ENCODE data around the gene FNBP1L. TPM values are rescaled to one million over a fixed set of nuclear protein-coding genes. Genes with fewer than 3 reads are reported as not detected.

FNBP1L gene
- polyA plus RNA-seq, 1 experiment = 5.5 TPM

DNA sequence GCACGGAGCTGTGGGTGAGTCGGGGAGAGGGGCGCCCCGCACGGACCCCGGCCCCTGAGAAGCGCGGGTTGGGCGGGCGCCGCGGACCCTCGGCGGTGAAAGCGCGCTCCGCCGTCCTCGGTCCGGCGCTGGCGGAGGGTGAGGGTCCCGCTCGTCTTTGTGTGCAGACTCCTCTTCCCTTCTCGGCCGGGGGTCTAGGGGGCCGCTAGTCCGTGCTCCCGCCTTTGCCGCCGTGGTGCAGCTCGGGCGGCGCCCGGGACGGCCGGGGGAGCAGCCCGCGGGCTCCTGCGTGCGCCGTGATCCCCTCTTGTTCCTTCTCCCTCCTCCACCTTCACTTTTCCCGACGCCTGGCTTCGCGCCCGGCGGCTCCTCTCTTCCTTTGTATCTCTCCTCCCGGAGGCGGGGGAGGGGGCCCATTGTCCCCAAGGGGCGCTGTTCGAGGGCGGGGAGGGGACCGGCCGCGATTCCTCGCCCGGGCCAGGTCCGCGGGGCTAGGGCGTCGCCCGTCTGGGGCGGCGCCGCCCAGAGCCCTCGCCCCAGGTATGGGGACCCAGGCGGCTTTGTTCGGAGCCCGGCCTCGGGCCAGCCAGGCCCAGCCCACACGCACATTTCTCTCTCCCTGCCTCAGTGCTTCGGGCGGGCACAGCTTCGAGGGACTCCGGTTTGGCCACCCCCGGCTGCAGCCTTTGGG lies 519 bp downstream of the FNBP1L start:
- H3K36me3 ChIP-seq (ENCODE audit: control insufficient read depth, insufficient read depth, low read length) = no peaks in the 10 kb centered on the region
- no peaks in the 10 kb centered on the region for H3K27me3 ChIP-seq (ENCODE audit: control insufficient read depth, insufficient read depth, low read length)
- CTCF ChIA-PET = interaction anchor here (1.1 to 3.3 kb wide), 4 partner anchors 230 to 400 kb away, joined by 3 to 12 read pairs (median 4); no protein-coding TSS in a partner anchor
- DNase-seq (ENCODE audit: low read depth) = no peak
- TF ChIP-seq, protein P1, sequence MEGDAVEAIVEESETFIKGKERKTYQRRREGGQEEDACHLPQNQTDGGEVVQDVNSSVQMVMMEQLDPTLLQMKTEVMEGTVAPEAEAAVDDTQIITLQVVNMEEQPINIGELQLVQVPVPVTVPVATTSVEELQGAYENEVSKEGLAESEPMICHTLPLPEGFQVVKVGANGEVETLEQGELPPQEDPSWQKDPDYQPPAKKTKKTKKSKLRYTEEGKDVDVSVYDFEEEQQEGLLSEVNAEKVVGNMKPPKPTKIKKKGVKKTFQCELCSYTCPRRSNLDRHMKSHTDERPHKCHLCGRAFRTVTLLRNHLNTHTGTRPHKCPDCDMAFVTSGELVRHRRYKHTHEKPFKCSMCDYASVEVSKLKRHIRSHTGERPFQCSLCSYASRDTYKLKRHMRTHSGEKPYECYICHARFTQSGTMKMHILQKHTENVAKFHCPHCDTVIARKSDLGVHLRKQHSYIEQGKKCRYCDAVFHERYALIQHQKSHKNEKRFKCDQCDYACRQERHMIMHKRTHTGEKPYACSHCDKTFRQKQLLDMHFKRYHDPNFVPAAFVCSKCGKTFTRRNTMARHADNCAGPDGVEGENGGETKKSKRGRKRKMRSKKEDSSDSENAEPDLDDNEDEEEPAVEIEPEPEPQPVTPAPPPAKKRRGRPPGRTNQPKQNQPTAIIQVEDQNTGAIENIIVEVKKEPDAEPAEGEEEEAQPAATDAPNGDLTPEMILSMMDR (IDR thresholded peaks at IDR 0.05; ENCODE audit: insufficient read depth, low read depth, low read length) = no peak
- peak overlapping the region; percentile 62 for H3K4me3 ChIP-seq (ENCODE audit: low read depth, low read length)
- POLR2A ChIA-PET = no interaction called here

DNA sequence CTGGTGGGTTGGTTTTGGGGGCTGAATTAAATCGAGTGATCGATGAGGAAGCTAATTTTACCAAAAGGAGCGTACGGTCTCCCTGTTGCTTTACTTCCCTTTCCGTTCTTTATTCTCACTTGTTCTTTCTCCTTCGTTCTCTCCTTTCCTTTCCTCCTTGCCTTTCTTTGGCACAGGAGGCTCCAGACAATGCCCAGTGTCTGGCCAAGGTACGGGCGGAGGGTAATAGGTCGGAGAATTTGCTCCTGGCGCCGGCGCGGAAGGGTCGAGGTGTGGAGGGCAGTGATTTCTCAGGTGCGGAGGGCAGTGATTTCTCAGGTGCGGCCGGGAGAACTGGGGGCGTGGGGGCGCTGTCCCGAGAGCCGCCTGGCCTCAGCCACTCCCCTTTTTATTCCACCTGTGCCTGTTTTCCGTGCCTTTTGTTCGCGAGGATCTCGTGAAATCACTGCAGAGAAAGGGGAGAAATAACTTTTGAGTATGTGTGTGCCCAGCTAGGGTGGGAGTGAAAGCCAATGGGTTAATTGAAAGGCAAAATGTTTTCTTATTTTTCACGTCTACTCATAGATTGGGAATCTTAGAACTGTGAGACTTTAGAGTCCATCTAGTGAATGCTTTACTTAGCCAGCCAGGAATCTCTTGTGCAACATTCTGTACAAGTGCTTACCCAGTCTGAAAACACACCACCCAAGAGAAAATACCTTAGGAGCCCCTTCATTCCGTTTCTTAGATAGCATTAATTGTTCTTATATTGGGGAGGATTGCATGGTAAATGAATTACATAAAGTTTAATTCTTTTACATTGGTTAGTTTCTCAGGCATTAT lies 1.3 kb downstream of the FNBP1L start:
- Histone ChIP-seq H3K36me3 (ENCODE audit: control insufficient read depth, insufficient read depth, low read length) (no peaks in the 10 kb centered on the region), H3K27me3 (ENCODE audit: control insufficient read depth, insufficient read depth, low read length) (no peaks in the 10 kb centered on the region), H3K4me3 (ENCODE audit: low read depth, low read length) (peak overlapping the region; percentile 62)
- TF ChIP-seq, protein P1 (IDR thresholded peaks at IDR 0.05; ENCODE audit: insufficient read depth, low read depth, low read length) = peak; percentile 12; the same call in 1 of the 2 replicates
- ChIA-PET POLR2A (no interaction called here), CTCF (no interaction called here)
- no peak for DNase-seq (ENCODE audit: low read depth)

DNA sequence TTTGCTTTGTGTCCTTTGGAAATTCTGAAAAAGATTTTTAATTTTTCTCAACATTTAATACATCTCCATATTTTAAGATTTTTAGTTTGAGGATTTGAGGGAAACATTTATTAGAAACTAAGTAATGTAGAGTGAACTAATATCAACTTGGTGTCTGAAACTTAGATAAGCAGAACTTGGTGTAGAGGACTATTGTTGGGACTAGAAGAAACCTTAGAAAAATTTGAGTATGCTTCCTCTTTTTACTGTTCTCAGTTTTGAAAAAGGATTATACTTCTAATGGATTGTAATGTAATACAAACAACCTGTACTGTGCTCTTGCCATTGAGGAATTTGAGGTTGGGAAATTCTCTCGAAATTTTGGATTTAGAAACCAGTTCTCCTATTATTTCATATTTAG lies 2.4 kb downstream of the FNBP1L start:
- Histone ChIP-seq H3K36me3 (ENCODE audit: control insufficient read depth, insufficient read depth, low read length) (no peaks in the 10 kb centered on the region), H3K27me3 (ENCODE audit: control insufficient read depth, insufficient read depth, low read length) (no peaks in the 10 kb centered on the region), H3K4me3 (ENCODE audit: low read depth, low read length) (no peak overlapping the region)
- ChIA-PET POLR2A (no interaction called here), CTCF (no interaction called here)
- no peak for DNase-seq (ENCODE audit: low read depth)
- TF ChIP-seq, protein P1 (IDR thresholded peaks at IDR 0.05; ENCODE audit: insufficient read depth, low read depth, low read length) = no peak

DNA sequence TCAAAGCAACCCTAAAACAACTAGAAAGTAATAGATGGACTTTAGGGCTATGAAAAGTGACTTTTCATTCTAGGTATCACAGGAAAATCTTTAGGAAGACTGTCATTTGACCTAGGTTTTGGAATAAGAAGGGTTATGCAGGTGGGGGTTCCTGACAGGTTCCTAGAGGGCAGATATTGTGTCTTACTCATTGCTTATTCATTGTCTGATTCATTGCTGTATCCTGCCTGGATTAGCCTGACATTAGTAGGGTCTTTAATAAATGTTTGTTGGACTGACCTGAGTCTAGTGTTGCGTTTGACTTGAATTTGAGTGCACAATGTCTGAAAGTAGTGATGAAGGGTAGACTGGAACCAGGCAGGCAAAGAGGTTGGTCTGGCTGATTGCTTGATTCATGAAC lies 6.0 kb downstream of the FNBP1L start:
- DNase-seq (ENCODE audit: low read depth) = no peak
- ChIA-PET POLR2A (no interaction called here), CTCF (interaction anchor here (1.1 kb wide), 1 partner anchor 397 kb away, joined by 3 read pairs; no protein-coding TSS in a partner anchor)
- TF ChIP-seq, protein P1 (IDR thresholded peaks at IDR 0.05; ENCODE audit: insufficient read depth, low read depth, low read length) = no peak
- H3K4me3 ChIP-seq (ENCODE audit: low read depth, low read length) = no peak overlapping the region
- H3K27me3 ChIP-seq (ENCODE audit: control insufficient read depth, insufficient read depth, low read length) = no peaks in the 10 kb centered on the region
- H3K36me3 ChIP-seq (ENCODE audit: control insufficient read depth, insufficient read depth, low read length) = no peaks in the 10 kb centered on the region

DNA sequence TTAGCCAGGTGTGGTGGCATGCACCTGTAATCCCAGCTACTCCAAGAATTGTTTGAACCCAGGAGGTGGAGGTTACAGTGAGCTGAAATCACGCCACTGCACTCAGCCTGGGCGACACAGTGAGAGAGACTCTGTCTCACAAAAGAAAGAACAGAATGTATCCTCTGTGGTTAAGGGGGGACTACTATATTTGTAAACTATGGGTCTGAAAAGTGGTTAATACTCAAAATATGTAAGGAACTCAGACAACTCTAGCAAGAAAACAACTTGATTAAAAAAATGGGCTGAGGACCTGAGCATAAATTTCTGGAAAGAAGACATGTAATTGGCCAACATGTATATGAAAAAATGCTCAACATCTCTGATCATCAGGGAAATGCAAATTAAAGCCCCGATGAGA lies 11.2 kb downstream of the FNBP1L start:
- no peak for DNase-seq (ENCODE audit: low read depth)
- H3K27me3 ChIP-seq (ENCODE audit: control insufficient read depth, insufficient read depth, low read length) = no peaks in the 10 kb centered on the region
- no peak overlapping the region for H3K4me3 ChIP-seq (ENCODE audit: low read depth, low read length)
- ChIA-PET POLR2A (no interaction called here), CTCF (no interaction called here)
- TF ChIP-seq, protein P1 (IDR thresholded peaks at IDR 0.05; ENCODE audit: insufficient read depth, low read depth, low read length) = no peak
- H3K36me3 ChIP-seq (ENCODE audit: control insufficient read depth, insufficient read depth, low read length) = no peaks in the 10 kb centered on the region

Measured in BJ (cell line).